ENCODE measurements around the gene TMEM201. TPM values are rescaled to one million over a fixed set of nuclear protein-coding genes. Genes with fewer than 3 reads are reported as not detected.
"Not testable (repeated sequence)": the region's sequence is repeated elsewhere in the genome, so short reads cannot be mapped to it uniquely, and the experiment has no call there.

Gene TMEM201
- total RNA-seq, 1 experiment from 2014 or later = 30.4 TPM

DNA sequence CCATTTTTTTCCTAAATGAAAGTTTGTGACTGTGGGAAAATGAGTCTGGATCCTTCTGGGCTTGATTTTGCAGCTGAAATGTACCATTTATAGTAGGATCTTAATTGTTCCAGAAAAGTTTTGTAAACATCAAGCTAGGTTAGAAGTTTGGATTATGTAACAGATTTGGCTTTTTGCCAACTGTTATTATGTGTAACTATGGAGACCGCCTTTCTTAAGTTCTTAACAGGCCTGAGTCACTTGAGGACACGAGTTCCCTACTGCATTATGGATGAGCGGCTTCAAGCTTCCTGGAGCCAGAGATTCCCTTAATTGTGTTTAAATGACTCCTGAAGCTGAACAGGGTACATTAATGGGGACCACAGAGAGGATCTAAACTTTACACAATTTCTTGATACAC is 27.3 kb upstream of the TMEM201 start (continued):
- TF ChIP-seq AR (CRISPR knock-in tag; IDR thresholded peaks at IDR 0.05) (no peak), MYBL2 (CRISPR knock-in tag; IDR thresholded peaks at IDR 0.05) (no peak), ZNF219 (CRISPR knock-in tag; IDR thresholded peaks at IDR 0.05; ENCODE audit: borderline replicate concordance) (no peak), JUN (CRISPR knock-in tag; IDR thresholded peaks at IDR 0.05) (no peak), ZNF317 (CRISPR knock-in tag; IDR thresholded peaks at IDR 0.05; ENCODE audit: borderline replicate concordance, low read depth) (no peak), GABPB1 (CRISPR knock-in tag; IDR thresholded peaks at IDR 0.05) (no peak)
- TF ChIP-seq, protein P1, sequence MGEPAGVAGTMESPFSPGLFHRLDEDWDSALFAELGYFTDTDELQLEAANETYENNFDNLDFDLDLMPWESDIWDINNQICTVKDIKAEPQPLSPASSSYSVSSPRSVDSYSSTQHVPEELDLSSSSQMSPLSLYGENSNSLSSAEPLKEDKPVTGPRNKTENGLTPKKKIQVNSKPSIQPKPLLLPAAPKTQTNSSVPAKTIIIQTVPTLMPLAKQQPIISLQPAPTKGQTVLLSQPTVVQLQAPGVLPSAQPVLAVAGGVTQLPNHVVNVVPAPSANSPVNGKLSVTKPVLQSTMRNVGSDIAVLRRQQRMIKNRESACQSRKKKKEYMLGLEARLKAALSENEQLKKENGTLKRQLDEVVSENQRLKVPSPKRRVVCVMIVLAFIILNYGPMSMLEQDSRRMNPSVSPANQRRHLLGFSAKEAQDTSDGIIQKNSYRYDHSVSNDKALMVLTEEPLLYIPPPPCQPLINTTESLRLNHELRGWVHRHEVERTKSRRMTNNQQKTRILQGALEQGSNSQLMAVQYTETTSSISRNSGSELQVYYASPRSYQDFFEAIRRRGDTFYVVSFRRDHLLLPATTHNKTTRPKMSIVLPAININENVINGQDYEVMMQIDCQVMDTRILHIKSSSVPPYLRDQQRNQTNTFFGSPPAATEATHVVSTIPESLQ (CRISPR knock-in tag; IDR thresholded peaks at IDR 0.05) = no peak

- DNase-seq (ENCODE audit: low spot score) (no peak), ATAC-seq (no peak)
- Mint-ChIP-seq H3K9me3 (no peaks in the 10 kb centered on the region), H3K4me1 (no peaks in the 10 kb centered on the region), H3K4me3 (no peak overlapping the region), H3K36me3 (peaks cover 33% of the 10 kb centered on the region), H3K27me3 (ENCODE audit: low read depth) (no peaks in the 10 kb centered on the region), H3K27ac (no peak overlapping the region)
- TF ChIP-seq FOXP1 (CRISPR knock-in tag; IDR thresholded peaks at IDR 0.05; ENCODE audit: borderline replicate concordance) (no peak), ZNF317 (CRISPR knock-in tag; IDR thresholded peaks at IDR 0.05; ENCODE audit: borderline replicate concordance, low read depth) (no peak), RELA (CRISPR knock-in tag; IDR thresholded peaks at IDR 0.05; ENCODE audit: borderline replicate concordance) (no peak), JUN (CRISPR knock-in tag; IDR thresholded peaks at IDR 0.05) (no peak), NR2C2 (CRISPR knock-in tag; IDR thresholded peaks at IDR 0.05) (no peak)
- TF ChIP-seq, protein P2, sequence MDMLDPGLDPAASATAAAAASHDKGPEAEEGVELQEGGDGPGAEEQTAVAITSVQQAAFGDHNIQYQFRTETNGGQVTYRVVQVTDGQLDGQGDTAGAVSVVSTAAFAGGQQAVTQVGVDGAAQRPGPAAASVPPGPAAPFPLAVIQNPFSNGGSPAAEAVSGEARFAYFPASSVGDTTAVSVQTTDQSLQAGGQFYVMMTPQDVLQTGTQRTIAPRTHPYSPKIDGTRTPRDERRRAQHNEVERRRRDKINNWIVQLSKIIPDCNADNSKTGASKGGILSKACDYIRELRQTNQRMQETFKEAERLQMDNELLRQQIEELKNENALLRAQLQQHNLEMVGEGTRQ (CRISPR knock-in tag; IDR thresholded peaks at IDR 0.05) = no peak
- ChIA-PET POLR2A (interaction anchor here (0.5 kb wide), 1 partner anchor 76 kb away, joined by 3 read pairs; no protein-coding TSS in a partner anchor), CTCF (interaction anchor here (0.6 to 1.1 kb wide), 2 partner anchors 77 to 302 kb away, joined by 3 read pairs; no protein-coding TSS in a partner anchor)
These were observed 19.4 kb upstream of the TMEM201 start for GRCh38 chr1:9569267-9569666.

DNA sequence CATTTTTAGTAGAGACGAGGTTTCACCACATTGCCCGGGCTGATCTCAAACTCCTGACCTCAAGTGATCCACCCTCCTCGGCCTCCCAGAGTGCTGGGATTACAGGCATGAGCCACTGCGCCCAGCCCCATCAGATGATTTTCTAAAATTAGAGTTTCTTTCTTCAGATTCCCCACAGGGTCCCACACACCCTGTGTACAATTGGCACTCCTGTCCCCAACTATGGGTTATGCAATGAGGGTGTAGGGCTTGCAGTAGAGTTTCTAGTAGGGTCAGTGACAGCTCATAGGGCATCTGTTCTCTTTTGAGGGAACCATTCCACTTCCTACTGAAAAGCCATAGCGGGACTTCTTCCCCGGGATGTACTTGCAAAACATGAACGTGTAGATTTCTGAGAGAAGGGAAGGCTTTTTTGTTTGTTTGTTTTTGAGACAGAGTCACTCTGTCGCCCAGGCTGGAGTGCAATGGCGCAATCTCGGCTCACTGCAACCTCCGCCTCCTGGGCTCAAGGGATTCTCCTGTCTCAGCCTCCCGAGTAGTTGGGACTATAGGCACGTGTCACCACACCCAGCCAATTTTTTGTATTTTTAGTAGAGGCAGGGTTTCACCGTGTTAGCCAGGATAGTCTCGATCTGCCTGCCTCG is 17.7 kb upstream of the TMEM201 start:
- CTCF ChIA-PET = interaction anchor here (0.6 to 1.3 kb wide), 4 partner anchors 16 to 281 kb away, joined by 3 to 5 read pairs (median 3); no protein-coding TSS in a partner anchor
- ATAC-seq; H3K4me1 Mint-ChIP-seq; H3K9me3 Mint-ChIP-seq; DNase-seq (ENCODE audit: low spot score); POLR2A ChIA-PET; H3K27me3 Mint-ChIP-seq (ENCODE audit: low read depth); H3K4me3 Mint-ChIP-seq: not testable (repeated sequence)
- H3K36me3 Mint-ChIP-seq = peaks cover 33% of the 10 kb centered on the region
- H3K27ac Mint-ChIP-seq = peak overlapping the region; percentile 10

DNA sequence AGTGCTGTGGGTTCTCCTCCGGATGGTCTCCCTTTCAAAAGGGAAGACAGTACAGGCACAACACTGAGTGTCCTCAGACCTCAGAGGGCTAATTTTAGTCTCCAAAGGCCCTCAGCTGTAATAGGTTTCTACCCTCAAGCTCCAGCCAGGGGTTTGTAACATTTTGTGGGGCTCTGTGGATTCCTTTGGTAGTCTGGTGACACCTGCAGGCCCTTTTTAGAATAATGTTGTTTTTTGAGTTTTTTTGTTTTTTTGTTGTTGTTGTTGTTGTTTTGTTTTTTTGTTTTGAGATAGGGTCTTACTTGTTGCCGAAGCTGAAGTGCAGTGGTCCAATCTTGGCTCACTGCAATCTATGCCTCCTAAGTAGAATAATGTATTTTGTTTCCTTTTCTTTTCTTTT is 15.0 kb upstream of the TMEM201 start:
- H3K36me3 Mint-ChIP-seq = peaks cover 33% of the 10 kb centered on the region
- DNase-seq (ENCODE audit: low spot score) (no peak), ATAC-seq (peak; percentile 43)
- TF ChIP-seq, protein P3, sequence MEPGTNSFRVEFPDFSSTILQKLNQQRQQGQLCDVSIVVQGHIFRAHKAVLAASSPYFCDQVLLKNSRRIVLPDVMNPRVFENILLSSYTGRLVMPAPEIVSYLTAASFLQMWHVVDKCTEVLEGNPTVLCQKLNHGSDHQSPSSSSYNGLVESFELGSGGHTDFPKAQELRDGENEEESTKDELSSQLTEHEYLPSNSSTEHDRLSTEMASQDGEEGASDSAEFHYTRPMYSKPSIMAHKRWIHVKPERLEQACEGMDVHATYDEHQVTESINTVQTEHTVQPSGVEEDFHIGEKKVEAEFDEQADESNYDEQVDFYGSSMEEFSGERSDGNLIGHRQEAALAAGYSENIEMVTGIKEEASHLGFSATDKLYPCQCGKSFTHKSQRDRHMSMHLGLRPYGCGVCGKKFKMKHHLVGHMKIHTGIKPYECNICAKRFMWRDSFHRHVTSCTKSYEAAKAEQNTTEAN (CRISPR knock-in tag; IDR thresholded peaks at IDR 0.05) = no peak
- TF ChIP-seq GTF2I (CRISPR knock-in tag; conservative IDR thresholded peaks at IDR 0.05) (no peak), CTCF (IDR thresholded peaks at IDR 0.05) (0 out of 2 replicates have a peak, but pooled peaks have one; percentile 17), ATF1 (CRISPR knock-in tag; IDR thresholded peaks at IDR 0.05) (no peak), MYBL2 (CRISPR knock-in tag; IDR thresholded peaks at IDR 0.05) (no peak), ELF4 (CRISPR knock-in tag; IDR thresholded peaks at IDR 0.05; ENCODE audit: low read depth) (no peak)
- no peak overlapping the region for H3K27ac Mint-ChIP-seq
- H3K4me1 Mint-ChIP-seq = no peaks in the 10 kb centered on the region
- H3K27me3 Mint-ChIP-seq (ENCODE audit: low read depth) = no peaks in the 10 kb centered on the region
- H3K4me3 Mint-ChIP-seq = no peak overlapping the region
- H3K9me3 Mint-ChIP-seq = no peaks in the 10 kb centered on the region
- ChIA-PET CTCF (interaction anchor here (0.5 to 1.4 kb wide), 20 partner anchors 10 to 307 kb away, joined by 3 to 22 read pairs (median 4); partner anchors contain the start of genes SLC25A33 and TMEM201), POLR2A (no interaction called here)

All from WTC11 (cell line).